ENCODE measurements around the gene WFIKKN2.
A peak's percentile ranks its signal among the peaks of the same experiment; 100 is the strongest.

Gene WFIKKN2

DNA sequence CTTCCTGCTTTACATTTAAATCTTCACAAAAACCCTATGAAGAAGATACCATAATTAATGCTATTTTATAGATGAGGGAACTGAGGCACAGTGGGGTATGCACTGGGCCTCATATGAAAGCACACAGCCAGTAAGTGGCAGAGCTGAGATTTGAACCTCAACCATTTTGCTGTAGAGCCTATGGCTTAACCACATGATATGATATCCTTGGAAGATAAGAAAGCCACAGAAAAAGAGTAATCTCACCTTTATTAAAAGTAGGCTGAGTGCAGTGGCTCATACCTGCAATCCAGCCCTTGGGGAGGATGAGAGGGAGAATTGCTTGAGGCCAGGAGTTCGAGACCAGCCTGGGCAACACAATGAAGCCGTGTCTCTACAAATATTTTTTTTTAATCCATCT, 45.8 kb downstream of the WFIKKN2 start:
- DNase-seq: no peak

DNA sequence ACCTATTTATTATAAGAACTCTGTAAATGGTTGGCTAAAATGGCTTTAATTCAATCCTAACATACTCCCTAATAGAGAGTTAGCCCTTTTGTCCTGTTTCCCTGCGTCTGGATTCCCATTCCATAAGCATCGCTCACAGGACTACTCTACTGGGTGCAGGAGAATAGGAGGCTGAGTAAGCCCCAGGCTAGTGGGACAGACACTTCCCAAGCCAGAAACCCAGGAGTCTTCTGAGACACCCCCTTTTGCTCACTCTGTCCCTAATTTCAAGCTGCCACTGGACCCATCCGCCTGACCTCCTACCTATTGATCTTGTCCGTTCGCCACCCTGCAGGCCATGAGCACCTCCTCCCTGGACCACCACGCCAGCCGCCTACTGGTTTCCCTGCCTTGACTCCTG, 47.5 kb downstream of the WFIKKN2 start:
- no peak for DNase-seq

DNA sequence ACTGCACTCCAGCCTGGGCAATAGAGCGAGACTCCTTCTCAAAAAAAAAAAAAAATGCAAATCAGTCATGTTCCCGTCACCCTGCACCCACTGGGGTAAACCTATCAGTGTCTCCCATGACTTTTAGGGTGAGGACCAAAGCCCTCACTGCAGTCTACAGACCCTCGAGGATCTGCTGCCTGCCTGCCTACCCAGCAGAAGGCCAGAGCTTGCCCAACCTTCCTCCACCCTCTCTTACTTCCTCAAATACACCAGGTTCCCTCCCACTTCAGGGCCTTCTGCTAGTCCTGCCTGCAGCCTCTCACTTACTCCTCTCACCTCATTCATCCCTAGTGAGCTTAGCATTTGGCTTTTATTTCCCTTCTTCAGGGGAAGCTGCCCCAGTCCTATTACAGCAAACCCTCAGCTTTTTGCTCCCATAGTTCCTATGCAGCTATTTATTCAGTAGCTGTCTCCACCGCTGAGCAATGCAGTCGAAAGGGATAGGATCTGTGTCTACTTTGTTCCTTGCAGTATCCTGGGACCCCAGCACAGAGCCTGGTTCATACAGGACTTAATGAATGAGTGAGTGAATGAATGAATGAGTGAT, 48.6 kb downstream of the WFIKKN2 start:
- DNase-seq: peak; percentile 73

DNA sequence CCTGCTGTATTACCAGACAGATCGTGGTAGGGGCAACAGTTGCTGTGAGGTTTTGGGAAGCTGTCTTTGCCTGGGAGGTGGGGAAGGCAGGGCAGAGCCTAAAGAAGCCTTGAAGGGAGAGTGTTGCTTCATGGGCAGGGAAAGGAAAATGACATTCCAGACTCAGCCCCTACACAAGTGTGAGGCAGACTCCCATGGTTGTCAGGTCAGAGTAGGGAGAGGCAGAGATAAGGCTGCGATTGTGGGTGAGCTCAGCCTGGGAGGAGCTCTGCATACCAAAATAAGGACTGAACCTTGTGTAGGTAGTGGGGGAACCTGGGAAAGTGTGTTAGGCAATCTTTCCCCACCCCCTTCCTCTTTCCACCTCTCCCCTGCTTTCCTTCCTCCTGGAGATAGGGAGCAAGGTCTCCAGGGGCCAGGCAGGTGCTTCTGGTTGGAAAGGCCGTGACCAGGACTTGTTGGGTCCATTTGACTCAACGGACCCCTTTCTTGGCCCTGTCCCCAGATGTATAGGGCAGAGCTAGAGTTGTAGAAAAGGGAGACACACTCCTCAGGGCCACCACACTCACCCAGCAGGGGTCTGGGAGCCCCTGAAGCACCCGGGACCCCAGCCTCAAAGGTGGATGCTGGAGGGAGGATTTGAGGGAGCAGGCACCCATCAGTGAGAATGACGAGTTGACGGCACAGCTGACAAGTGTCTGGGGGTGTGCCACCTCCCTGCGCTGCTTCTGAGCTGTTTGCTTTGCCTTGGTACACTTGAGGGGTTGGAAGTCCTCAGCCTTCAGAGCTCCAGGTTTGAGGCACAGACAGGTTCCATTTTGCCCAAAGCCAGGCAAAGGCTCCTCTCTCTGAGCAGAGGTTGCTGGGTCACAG, 49.3 kb downstream of the WFIKKN2 start:
- peak; percentile 38 for DNase-seq

DNA sequence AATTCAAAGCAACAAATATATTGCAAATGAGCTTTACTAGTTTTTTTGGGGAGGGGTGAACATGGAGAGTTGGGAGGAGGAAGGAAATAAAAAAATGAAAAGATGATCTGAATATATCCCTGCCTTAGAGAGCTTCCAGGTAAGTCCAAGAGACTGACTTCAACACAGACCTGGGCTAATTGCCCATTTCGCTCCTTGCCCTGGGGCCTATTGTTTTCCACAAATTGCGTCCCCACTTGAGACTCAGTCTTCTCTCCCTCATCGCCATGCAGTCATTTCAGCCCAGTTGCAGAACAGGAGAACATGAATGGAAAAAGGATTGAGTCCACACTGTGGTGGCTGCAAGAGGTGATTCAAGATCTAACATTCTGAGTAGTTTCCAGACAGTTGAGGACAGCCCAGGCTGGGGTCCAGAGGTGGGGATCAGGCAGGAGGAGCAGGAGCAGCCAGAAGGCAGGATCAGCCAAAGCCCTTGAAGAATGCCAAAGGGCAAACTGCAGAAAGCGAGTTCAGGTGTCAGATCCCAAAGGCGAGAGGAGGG, 52.4 kb downstream of the WFIKKN2 start:
- DNase-seq: no peak

DNA sequence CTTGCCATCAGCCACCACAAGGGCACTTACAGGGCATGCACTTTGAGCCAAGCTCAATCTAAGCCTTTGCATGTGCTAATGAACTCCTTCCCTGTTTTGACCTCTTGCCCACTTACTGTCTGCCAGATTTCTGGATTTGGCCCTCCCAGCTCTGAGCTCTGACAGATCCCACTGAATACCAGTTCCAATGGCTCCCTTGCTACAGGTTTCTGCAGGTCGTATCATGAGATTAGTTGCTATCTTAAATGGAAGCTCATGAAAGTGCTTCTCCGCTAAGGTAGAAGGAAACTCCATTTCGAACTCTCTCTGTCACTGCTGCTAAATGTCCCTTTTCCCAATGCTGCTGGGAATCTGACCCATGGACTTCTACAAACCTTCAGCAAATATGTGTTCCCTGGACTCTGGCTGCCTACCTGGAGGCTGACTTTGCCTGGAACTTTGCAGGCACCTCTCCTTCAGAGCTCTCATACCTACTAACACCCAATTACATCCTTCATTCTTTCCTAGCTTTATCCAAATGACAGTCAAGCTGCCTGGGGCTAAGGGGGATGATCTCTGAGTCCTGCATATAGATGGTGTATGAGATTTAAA, 54.2 kb downstream of the WFIKKN2 start:
- no peak for DNase-seq

DNA sequence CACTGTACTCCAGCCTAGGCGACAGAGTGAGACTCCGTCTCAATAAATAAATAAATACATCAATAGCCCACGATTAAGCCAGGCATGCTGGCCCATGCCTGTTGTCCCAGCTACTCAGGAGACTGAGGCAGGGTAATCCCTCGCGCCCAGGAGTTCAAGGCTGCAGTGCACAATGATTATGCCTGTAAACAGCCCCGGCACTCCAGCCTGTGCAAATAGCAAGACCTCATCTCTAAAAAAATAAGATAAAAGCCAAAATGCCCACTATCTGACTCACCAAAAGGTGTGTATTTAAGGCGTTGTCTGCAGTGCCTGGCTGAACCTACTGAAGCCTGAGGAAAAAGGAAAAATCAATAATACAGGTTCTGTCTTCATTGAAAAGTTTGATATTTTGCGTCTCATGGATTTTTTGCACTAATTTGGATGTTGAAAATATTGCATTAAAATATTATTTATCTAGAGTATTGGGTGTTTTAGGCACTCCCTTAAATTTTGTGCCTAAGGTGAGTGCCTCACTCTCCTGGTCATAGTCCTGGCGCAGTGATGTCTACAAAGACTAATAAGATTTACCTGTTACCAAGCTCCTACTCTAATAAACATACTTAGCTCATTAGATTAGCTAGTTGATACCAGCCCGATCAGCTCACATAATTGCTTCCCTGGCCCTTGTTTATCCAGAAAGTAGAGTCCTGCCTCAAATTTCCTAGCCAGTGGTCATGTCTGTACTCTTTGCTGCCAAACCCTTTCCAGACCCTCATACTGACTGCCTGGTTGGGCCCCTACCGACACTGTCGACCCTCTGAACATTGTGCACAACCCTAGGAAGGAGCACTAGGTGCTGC, 55.5 kb downstream of the WFIKKN2 start:
- DNase-seq: no peak

- DNase-seq: no peak
Measured at GRCh38 chr17:50891577-50891989, 56.2 kb downstream of the WFIKKN2 start.
